K562 (cell line): ENCODE measurements around the gene GOLIM4. TPM values are rescaled to one million over a fixed set of nuclear protein-coding genes. Genes with fewer than 3 reads are reported as not detected.
A peak's percentile ranks its signal among the peaks of the same experiment; 100 is the strongest.

Source experiments
- BRCA1 ChIP-seq, 2 experiments: fragments of 450-650 bp in 1 of 2; sonication (generic) in 1 of 2; formaldehyde crosslinking in 1 of 2; IDR thresholded peaks; 2 replicates each; pipeline versions ENCODE4 v1.5.0 to v1.6.1; 2017 to 2020; ENCODE audit warnings: mild to moderate bottlenecking in 1 of 2, missing genetic modification reagents in 1 of 2
- BRF1 ChIP-seq: IDR thresholded peaks from 3 replicates; pipeline ENCODE4 v1.6.1; 2011; ENCODE audit warnings: borderline replicate concordance, mild to moderate bottlenecking; ENCODE audit not compliant: insufficient read length; ENCODE audit errors: extremely low read depth
- COPS2 ChIP-seq: fragments of 450-650 bp; conservative IDR thresholded peaks from 2 replicates; pipeline ENCODE4 v1.6.1; 2016; ENCODE audit warnings: mild to moderate bottlenecking, moderate library complexity
- CREBBP ChIP-seq: IDR thresholded peaks from one replicate; pipeline ENCODE4 v1.6.1; 2012; ENCODE audit warnings: low read depth, mild to moderate bottlenecking, control low read depth, inconsistent platforms, low read length
- ETV6 ChIP-seq, 3 experiments: fragments of 150-350 bp in 1 of 3; sonication (generic) in 1 of 3; formaldehyde crosslinking in 1 of 3; IDR thresholded peaks; 2 replicates each; pipeline versions ENCODE4 v1.6.1 to v1.8.0; 2014 to 2022; ENCODE audit warnings: borderline replicate concordance in 2 of 3, low read depth in 2 of 3, antibody characterized with exemption in 1 of 3, low read length in 1 of 3, mild to moderate bottlenecking in 1 of 3, missing genetic modification reagents in 1 of 3
- FOSL1 ChIP-seq: fragments of 200-800 bp; sonication (Bioruptor generic); conservative IDR thresholded peaks from 2 replicates; pipeline ENCODE4 v1.6.1; 2016; ENCODE audit warnings: missing genetic modification characterization, missing compliant biosample characterization
- HDAC6 ChIP-seq: IDR thresholded peaks from 2 replicates; pipeline ENCODE4 v1.6.1; 2012; ENCODE audit warnings: low read depth, mild to moderate bottlenecking, control low read depth, inconsistent platforms, low read length, moderate library complexity
- NCOA2 ChIP-seq, 2 experiments: fragments of 450-650 bp; IDR thresholded peaks; 2 replicates each; pipeline ENCODE4 v1.6.1; 2018; ENCODE audit warnings: mild to moderate bottlenecking in 2 of 2, moderate library complexity in 1 of 2; ENCODE audit not compliant: partially characterized antibody in 2 of 2
- TRIM24 ChIP-seq, 2 experiments: fragments of 450-650 bp; IDR thresholded peaks; 2 replicates each; pipeline ENCODE4 v1.6.1; 2016
- ZNF175 ChIP-seq: fragments of 200-800 bp; sonication (Bioruptor generic); IDR thresholded peaks from 2 replicates; pipeline ENCODE4 v1.6.1; 2016; ENCODE audit warnings: low read depth, mild to moderate bottlenecking, missing genetic modification characterization, missing compliant biosample characterization
- ZNF23 ChIP-seq: fragments of 250-450 bp; sonication (Bioruptor Pico); IDR thresholded peaks from 2 replicates; pipeline ENCODE4 v1.4.0; 2020; ENCODE audit warnings: mild to moderate bottlenecking
- ZNF384 ChIP-seq: IDR thresholded peaks from 2 replicates; pipeline ENCODE4 v1.6.1; 2012; ENCODE audit warnings: low read depth, low read length, improper control_type of control experiment
- polyA plus RNA-seq, 8 experiments: library from polyadenylated mRNA; depleted of rRNA in 4 of 8; stranded (reverse) in 5 of 8; unstranded in 3 of 8; fragments of >200 nt; fragmentation: Nextera tagmentation in 2 of 8; fragmentation: Illumina TruSeq in 1 of 8; extraction: Ambion mirVana in 2 of 8; extraction: Trizol in 1 of 8; gene quantifications; 2 replicates each; pipeline versions ENCODE4 v1.2.1 to v1.2.3, GENCODE V29; 2011 to 2014; ENCODE audit warnings: inconsistent platforms in 1 of 8, missing spikeins in 1 of 8
- total RNA-seq, 7 experiments: library from RNA; depleted of rRNA in 6 of 7; stranded (reverse); fragments of >200 nt in 6 of 7; fragmentation: Illumina TruSeq in 2 of 7; extraction: Trizol in 2 of 7; gene quantifications; 2 replicates each; pipeline versions ENCODE4 v1.2.1 to v1.2.3, GENCODE V29; 2011 to 2021; ENCODE audit warnings: low replicate concordance in 1 of 7
- TF ChIP-seq, protein P1 (sequence below): fragments of 250-450 bp; sonication (Bioruptor Pico); IDR thresholded peaks from 2 replicates; pipeline ENCODE4 v1.5.0; 2022; ENCODE audit warnings: mild to moderate bottlenecking
- TF ChIP-seq, protein P2 (sequence below): fragments of 250-450 bp; sonication (Bioruptor Pico); IDR thresholded peaks from 2 replicates; pipeline ENCODE4 v1.5.0; 2021
- TF ChIP-seq, protein P3 (sequence below): fragments of 450-650 bp; formaldehyde crosslinking; IDR thresholded peaks from 2 replicates; pipeline ENCODE4 v1.4.0; 2020; ENCODE audit warnings: mild to moderate bottlenecking, moderate library complexity
- TF ChIP-seq, protein P4 (sequence below), 2 experiments: fragments of 450-650 bp in 1 of 2; sonication (generic) in 1 of 2; formaldehyde crosslinking in 1 of 2; IDR thresholded peaks in 1 of 2; conservative IDR thresholded peaks in 1 of 2; 2 replicates each; pipeline versions ENCODE4 v1.6.1 to v1.8.1; 2016 to 2023; ENCODE audit warnings: mild to moderate bottlenecking in 2 of 2, moderate library complexity in 2 of 2, inconsistent platforms in 1 of 2, missing genetic modification reagents in 1 of 2
- TF ChIP-seq, protein P5 (sequence below): fragments of 250-450 bp; sonication (Bioruptor Pico); IDR thresholded peaks from 2 replicates; pipeline ENCODE4 v1.4.0; 2020; ENCODE audit warnings: mild to moderate bottlenecking, moderate library complexity
- TF ChIP-seq, protein P6 (sequence below), 2 experiments: fragments of 250-450 bp in 1 of 2; fragments of 450-650 bp in 1 of 2; sonication (Bioruptor Pico) in 1 of 2; IDR thresholded peaks; 2 replicates each; pipeline versions ENCODE4 v1.6.1 to v1.8.0; 2016 to 2021; ENCODE audit warnings: mild to moderate bottlenecking in 2 of 2, moderate library complexity in 2 of 2, missing compliant biosample characterization in 1 of 2, missing genetic modification characterization in 1 of 2

GOLIM4 gene
- total and polyA plus RNA-seq, 9 of the 15 experiments (the other 6 are each of a cell fraction or from before 2014, with no cell fraction given): 9.3 to 39.4 (median 31.0) TPM

DNA sequence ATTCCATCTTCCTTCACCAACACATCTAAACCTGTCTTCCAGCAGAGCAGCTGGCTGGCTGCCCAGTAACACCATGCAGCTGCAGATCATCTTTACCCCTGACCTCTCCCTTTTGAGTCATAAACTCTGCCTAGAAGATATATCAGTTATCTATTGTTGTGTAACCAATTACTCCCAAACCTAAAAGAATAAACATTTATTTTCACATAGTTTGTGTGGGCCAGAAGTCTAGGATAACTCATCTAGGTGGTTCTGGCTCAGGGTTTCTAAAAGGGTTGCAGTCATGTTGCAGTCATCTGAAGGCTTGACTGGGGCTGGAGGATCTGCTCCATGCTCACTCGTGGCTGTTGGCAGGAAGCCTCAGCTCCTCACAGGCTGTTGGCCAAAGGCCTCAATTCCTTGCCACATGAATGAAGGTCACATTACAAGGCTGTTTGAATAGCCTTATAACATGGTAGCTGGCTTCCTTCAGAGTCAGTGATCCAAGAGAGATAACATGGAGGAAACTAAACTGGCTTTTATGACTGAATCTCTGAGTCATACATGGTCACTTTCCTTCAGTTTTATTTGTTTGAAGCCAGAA lies 92.8 kb downstream of the GOLIM4 start (continued):
- TF ChIP-seq, protein P1, sequence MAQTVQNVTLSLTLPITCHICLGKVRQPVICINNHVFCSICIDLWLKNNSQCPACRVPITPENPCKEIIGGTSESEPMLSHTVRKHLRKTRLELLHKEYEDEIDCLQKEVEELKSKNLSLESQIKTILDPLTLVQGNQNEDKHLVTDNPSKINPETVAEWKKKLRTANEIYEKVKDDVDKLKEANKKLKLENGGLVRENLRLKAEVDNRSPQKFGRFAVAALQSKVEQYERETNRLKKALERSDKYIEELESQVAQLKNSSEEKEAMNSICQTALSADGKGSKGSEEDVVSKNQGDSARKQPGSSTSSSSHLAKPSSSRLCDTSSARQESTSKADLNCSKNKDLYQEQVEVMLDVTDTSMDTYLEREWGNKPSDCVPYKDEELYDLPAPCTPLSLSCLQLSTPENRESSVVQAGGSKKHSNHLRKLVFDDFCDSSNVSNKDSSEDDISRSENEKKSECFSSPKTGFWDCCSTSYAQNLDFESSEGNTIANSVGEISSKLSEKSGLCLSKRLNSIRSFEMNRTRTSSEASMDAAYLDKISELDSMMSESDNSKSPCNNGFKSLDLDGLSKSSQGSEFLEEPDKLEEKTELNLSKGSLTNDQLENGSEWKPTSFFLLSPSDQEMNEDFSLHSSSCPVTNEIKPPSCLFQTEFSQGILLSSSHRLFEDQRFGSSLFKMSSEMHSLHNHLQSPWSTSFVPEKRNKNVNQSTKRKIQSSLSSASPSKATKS (CRISPR knock-in tag): no peak
- no peak for TF ChIP-seq ZNF23 (CRISPR knock-in tag)
- TF ChIP-seq, protein P2, sequence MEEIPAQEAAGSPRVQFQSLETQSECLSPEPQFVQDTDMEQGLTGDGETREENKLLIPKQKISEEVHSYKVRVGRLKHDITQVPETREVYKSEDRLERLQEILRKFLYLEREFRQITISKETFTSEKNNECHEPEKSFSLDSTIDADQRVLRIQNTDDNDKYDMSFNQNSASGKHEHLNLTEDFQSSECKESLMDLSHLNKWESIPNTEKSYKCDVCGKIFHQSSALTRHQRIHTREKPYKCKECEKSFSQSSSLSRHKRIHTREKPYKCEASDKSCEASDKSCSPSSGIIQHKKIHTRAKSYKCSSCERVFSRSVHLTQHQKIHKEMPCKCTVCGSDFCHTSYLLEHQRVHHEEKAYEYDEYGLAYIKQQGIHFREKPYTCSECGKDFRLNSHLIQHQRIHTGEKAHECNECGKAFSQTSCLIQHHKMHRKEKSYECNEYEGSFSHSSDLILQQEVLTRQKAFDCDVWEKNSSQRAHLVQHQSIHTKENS (CRISPR knock-in tag): no peak
- no peak for TF ChIP-seq CREBBP
- TF ChIP-seq, protein P3, sequence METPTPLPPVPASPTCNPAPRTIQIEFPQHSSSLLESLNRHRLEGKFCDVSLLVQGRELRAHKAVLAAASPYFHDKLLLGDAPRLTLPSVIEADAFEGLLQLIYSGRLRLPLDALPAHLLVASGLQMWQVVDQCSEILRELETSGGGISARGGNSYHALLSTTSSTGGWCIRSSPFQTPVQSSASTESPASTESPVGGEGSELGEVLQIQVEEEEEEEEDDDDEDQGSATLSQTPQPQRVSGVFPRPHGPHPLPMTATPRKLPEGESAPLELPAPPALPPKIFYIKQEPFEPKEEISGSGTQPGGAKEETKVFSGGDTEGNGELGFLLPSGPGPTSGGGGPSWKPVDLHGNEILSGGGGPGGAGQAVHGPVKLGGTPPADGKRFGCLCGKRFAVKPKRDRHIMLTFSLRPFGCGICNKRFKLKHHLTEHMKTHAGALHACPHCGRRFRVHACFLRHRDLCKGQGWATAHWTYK (CRISPR knock-in tag): no peak
- TF ChIP-seq, protein P4, sequence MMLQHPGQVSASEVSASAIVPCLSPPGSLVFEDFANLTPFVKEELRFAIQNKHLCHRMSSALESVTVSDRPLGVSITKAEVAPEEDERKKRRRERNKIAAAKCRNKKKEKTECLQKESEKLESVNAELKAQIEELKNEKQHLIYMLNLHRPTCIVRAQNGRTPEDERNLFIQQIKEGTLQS (IDR thresholded peaks at IDR 0.05): peak; percentile 76
- TF ChIP-seq, protein P4 (CRISPR knock-in tag; conservative IDR thresholded peaks at IDR 0.05): no peak
- TF ChIP-seq FOSL1 (tag): peak; percentile 95
- no peak for TF ChIP-seq NCOA2 (IDR thresholded peaks at IDR 0.05; ENCODE audit: partially characterized antibody in 2 of 2)
- TF ChIP-seq ZNF175 (CRISPR knock-in tag): no peak
- no peak for TF ChIP-seq ZNF384
- no peak for TF ChIP-seq COPS2
- TF ChIP-seq ETV6 (IDR thresholded peaks at IDR 0.05; ENCODE audit: borderline replicate concordance in 1 of 2, low read depth in 2 of 2, low read length in 1 of 2): no peak
- TF ChIP-seq ETV6 (CRISPR knock-in tag; IDR thresholded peaks at IDR 0.05; ENCODE audit: borderline replicate concordance): no peak
- TF ChIP-seq, protein P5, sequence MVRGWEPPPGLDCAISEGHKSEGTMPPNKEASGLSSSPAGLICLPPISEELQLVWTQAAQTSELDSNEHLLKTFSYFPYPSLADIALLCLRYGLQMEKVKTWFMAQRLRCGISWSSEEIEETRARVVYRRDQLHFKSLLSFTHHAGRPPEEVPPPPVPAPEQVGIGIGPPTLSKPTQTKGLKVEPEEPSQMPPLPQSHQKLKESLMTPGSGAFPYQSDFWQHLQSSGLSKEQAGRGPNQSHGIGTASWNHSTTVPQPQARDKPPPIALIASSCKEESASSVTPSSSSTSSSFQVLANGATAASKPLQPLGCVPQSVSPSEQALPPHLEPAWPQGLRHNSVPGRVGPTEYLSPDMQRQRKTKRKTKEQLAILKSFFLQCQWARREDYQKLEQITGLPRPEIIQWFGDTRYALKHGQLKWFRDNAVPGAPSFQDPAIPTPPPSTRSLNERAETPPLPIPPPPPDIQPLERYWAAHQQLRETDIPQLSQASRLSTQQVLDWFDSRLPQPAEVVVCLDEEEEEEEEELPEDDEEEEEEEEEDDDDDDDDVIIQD (CRISPR knock-in tag): no peak
- TF ChIP-seq, protein P6, sequence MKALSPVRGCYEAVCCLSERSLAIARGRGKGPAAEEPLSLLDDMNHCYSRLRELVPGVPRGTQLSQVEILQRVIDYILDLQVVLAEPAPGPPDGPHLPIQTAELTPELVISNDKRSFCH (CRISPR knock-in tag; IDR thresholded peaks at IDR 0.05): no peak
- TF ChIP-seq, protein P6 (tag; IDR thresholded peaks at IDR 0.05): no peak
- TF ChIP-seq BRF1: no peak
- peak; percentile 31 to 68; a peak in 2 of 4 replicates for TF ChIP-seq TRIM24 (IDR thresholded peaks at IDR 0.05)
- no peak for TF ChIP-seq HDAC6
- TF ChIP-seq BRCA1 (IDR thresholded peaks at IDR 0.05): no peak
- TF ChIP-seq BRCA1 (CRISPR knock-in tag; IDR thresholded peaks at IDR 0.05): no peak
